SIG-M5 treated with dmso at 0.1 percent for 504 hours (cell line): ENCODE results near the gene QRFP.

ENCODE experiments used
- DNase-seq: peaks from one replicate; lab custom pipeline; 2025; ENCODE audit not compliant: unreplicated experiment; lab: John Stamatoyannopoulos, UW

The QRFP gene

DNA sequence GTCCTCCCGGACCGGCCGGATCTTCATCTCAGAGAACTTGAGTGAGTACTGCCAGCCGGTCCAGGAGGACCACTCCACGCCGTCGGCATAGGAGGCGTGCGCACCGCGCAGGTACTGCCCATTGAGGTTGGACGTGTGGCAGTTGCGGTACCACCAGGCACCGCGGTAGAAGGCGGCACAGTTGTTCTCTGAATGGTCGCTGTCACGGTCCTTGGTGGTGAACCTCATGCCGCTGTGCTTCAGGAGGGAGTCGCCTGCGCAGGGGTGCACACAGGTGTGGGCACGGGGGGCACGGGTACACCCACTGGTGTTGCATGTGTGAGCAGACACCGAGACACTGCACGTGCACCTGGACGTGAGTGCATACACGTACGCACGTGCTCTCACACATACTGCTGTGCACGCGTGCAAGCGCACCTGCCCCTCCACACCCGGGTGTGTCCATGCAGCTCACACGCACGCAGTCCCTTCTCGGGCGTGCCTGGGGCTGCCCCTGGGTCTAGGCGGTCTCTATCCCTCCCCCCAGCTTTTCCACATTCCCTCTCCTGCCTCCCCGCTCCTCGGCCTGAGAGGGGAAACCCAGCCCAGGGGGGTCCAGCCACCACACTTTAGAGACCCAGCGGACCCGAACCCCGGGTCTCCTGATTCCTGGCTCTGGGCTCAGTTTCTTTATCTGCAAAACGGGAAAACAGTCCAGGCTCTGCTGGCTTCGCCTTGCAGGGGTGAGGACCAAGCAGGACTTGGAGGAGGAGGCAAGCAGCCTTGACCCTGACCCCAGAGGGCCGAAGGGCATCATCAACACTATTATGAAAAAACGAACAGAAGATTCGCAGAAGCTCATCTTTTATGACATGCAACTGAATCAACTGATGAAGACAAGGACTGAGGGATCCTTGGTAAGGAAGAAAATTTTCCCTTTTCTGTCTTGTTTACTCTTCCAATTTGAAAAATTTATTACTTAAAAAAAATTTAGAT lies 7.7 kb upstream of the QRFP start:
- no peak for DNase-seq

DNA sequence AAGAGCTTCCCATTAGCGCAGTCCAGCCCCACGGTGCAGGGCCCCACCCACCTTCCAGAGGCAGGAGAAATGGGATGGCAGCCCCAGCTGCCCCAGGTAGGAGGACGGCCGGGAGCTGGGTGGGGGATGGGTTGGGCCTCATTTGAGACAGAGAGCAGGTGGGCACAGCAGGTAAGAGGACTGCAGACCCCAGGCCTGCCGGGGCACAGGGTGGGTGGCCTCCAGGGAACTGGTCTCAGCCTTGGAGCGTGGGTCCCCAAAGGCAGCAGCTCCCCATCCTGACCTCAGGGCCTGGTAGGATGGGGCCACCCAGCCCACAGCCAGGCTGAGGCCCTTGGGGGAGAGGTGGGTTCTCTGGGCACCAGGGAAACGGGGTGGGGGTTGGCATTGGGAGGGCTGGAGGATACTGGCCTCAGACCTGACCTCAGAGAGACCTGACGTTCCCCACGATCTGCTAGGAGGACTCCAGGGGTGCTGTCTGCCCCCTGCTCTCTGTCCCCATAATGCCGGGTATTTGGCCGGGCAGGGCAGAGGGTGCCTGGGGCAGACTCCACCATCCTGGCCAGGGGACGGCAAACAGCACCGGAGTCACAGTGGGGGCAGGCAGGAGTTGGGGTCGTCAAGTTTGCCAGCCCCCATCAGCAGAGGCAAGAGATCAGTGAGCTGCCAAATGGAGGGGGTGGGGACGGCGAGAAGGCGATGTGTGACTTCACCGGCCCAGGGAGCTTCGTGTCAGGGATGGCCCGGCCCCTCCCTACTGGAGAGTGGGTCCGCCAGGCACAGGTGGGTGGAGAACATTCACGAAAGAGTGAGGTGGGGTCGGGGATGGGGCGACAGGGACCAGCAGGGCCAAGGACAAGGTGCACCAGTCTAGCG lies 6.8 kb upstream of the QRFP start:
- no peak for DNase-seq

DNA sequence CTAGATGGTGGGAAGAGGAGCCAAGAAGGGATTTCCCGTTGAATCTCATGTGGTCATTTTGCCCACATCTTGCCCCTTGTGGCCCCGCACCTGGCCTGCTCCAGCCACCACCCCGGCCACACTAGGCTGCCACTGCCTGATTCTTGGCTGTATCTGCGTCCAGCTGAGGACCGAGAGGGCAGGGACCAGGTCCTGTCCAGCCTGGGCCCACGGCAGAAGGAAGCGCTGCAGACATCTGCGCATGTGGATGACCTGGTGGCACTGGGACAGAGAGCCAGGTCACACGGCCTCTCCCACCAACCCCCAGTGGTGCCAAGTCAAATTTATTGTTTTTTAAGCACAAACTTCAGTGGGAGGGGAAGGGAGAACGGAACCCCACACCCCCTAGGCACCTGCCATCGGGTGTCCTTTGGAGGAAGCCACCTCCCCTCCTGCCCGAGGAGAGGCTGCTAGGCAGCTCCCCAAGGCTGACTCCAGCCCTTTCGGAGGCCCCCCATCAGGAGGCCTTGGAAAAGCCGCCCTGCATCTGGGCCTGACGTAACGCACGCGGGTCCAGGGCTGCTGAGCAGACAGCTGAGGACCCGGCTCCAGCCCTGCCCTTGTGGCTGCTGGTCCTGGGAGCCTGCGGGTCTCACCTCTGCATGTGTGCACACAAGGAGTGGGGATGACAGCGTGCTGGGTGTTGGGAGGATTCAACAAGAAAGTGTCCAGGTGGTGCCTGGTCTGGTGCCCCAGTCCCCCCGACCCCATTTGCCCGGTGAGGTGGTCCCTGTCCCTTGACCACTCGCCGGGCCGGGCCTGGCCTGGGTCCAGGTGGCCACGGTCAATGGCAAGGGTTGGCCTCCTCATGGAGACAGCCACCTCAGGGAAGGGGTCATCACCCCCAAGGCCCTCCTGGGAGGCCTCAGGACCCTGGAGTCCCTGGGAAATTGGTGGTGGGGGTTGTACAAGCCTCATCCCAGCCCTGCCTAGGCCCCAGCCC lies 5.9 kb upstream of the QRFP start:
- no peak for DNase-seq

DNA sequence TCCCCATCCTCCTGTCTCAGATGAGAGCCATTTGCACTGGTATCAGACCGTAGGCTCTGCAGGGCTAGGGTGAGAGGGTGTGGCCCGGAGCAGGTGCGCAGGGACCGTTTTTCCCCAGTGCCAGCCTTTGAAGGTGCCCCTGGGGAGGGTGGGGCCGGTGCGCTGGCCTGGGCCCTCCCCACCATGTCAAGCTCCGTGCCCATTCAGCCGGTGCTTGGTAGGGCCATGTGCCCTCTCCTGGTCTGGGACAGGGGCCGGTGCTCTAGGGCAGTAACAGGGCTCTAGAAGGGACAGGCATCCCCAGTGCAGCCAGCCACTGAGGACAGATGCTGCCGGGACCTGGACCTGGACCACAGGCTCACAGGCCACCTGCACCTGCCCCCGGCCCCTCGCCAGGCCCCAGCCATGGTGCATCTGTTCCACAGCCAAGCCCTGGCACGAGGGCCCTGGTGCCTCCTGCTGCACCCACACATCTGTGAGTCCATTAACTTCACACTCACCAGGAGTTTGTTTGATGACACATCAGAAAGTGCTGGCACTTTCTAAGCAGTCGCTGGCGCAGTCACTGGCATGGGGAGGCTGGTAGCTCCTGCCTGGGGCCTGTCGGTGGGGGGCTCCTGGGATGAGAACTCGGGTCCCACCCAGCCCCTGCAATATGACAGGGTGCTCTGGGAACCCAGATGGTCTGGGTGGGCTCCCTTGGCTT lies 5.0 kb upstream of the QRFP start:
- DNase-seq, result no peak

DNA sequence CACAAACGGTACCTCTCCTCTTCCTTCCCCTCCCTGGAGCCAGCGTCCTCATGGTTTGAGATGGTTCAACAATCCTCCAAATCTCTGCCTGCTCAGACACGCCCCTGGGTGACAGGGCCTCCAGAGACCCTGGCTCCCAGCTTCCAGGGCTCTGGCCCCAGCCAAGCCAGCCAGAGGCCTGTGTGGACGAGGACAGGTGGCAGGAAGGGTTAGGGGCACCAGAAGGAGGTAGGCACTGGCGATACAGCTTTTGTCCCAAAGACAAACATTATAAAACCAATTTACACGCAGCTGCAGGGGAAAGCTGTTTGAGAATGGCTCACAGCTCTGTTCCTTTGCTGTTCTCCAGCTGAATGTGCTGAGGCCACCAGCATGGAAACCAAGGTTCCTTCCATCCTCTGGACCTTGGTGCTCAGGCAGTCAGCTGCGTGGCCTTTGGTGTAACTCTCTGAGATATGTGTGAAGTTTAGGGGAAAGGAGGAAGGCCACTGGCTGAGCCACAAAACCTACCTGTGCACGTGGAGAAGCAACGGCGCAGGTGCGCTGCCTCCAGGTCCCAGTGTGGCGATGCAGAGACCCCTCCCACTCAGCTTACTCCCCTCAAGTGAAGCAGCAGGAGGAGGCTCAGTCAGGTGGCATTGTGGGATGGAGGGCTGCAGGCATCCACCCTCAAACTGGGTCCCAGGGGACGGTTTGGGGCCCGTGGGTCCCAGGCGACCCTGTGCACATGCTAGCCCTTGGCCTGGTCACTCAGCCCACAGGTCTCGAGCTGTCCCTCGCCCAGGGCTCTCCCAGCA lies 4.3 kb upstream of the QRFP start:
- no peak for DNase-seq

DNA sequence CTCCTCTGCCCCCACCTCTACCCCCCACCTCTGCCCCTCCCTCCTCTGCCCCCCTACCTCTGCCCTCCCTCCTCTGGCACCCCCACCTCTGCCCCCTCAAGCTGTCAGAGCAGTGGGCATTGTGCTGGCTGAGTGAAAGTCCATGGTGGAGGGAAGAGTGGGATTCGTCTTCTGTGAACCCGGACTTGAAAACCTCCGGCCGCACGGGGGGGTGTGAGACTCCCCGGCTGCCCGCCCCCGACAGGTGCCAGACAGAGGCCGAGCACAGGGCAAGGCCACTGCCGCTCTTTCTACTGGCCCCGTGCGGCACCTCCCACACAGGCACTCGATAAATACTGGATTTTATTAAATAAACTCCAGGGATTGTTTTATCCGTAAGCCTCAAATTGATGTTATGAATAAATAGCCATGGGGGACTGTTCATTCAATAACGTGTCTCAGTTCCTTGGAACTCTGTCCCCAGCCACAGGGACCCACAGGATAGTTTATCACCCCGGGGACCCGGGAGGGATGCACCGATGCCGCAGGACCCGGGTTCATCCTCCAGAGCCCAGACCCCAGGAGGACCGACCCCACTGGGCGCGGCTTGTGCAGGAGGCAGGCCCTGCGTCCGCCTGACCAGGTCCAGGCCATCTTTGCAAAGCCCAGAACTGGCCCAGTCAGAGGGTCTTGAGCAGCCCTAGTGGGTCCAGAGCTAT lies 2.6 kb upstream of the QRFP start:
- DNase-seq, result no peak

DNA sequence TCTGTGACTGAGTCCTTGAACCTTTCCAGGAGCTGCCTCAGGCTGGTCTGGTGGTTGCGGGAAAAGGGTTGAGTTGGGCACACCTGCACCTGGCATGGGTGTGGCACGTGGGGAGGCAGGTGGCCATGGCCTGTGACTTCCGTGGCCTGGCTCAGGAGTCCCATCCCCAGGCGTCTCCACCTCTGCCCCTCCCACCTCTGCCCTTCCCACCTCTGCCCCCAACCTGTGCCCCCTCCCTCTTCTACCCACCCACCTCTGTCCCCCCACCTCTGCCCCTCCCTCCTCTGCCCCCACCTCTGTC lies 1.9 kb upstream of the QRFP start:
- DNase-seq, result no peak

DNA sequence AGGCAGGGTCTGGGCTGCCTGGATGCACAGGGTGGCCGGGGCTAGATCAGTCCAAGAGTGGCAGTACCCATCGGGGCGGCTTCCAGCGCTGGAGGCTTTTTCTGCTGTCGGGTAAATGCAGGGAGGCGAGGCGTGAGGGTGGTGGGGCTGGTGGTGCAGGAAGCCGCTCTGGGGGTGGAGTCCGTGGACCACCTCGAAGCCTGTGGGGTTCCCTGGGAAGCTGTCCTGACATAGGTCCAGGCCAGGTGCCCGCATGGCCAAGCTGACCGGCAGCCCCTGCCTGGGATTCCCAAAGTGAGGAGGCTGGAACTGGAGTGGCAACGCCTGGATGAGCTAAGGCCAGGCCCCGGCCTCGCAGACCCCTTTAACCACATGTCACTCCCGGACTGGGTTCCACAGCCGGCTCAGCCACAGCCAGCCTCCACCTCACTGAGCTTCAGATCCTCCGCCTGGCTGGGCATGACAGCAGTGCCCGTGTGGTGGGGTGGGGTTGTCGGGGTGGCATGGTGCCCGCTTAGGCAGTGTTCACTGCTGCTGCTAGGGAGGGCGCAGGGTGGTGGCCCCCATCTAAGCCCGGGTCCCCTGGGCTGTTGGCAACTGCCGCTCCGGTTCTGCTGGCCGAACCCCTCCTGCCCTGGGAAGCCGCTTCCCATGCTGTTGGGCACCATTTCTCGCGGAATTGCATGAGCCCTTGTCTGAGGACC lies 1.4 kb upstream of the QRFP start:
- DNase-seq, result no peak

DNA sequence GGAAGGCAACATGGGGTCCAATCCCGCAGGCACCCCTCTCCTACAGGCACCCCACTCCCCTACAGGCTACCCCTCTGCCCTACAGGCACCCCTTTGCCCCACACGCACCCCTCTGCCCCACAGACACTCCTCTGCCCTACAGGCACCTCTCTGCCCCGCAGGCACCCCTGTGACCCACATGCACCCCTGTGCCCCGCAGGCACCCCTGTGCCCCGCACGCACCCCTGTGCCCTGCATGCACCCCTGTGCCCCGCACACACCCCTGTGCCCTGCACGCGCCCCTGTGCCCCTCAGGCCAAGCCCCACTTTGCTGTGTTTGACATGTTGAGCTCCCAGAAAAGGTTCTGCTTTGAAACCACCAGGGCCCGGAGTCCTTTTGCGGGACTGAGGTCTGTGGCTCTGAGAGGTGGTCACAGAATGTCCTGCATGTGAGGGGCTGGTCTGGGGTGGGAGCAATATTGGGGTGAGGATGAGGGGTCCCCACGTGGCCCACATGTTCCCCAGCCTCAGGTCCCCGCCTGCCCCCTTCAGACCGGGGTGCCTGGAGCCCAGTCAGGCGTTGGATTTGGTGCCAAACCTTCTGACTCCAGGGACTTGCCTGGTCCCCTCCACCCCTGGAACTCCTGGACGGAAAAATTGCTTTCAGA lies 616 bp upstream of the QRFP start:
- DNase-seq, result no peak

DNA sequence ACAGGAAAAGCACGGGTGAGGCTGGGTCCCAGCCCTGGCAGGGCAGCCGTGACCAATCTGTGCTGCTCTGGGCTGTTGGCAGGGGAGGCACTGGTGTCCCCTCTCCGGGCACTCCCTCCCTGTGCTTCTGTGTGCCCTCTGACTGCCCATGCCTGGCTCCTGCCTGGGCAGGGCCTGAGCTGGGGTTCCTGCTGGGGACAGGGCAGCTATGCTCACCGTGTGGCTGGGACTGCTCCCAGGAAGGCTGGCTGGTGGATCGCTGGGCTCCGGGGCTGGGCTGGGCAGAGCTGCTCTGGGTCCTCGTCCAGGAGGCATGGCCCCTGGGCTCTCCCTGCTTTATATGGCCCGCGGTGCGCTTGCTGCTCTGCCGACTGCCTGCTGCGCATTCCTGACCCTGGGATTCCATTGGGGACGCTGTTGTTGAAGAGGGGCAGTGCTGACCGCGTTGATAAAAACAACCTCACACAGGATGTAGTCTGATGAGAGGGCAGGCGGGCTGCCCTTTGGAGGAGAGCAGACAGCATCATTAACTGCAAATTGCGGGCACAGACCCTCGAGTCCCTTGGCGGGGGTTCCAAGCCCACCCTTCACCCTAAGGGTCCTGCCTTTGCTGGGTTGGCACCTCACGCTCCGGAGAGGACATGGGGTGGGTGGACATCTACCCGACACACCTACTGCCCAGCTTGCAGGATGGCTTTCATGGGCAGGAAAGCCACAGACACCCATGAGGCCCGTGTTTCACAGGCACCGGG lies 955 bp downstream of the QRFP start:
- no peak for DNase-seq

DNA sequence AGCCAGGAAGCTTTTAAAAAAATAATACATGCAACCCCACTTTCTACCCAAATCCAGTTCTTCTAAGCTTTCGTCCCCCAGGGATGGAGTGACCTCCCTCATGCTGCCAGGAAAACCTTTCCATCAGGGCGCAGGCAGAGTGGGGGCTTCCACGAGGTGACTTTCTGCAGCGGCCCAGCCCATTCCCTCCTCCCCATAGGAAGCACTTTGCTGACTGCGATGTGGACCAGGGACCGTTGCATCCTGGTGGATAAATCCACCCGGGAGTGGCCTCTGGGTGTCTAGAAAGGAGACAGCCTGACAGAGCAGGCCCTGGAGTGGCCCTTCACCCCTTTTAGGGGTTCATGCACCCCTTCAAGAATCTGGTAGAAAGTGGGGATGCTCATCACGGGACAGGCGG lies 1.6 kb downstream of the QRFP start:
- DNase-seq, result no peak

DNA sequence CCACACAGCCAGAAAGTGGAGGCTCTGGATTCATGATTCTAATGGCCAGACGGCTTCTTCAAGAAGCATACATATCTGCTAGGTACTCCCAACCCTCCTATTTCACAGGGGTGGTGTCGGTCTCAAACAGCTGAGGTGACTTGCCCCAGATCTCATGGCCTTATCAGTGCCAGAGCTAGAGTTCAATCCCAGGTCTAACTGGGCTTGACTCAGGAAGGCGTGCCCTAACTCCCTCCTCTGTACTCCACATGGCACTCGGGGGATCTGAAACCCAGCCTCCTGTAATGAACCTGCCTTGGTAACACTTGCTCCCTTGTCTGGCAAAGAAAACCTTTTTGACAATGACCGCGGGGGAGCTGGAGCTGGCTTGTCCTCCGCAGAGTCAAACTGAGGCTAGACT lies 2.1 kb downstream of the QRFP start:
- no peak for DNase-seq

DNA sequence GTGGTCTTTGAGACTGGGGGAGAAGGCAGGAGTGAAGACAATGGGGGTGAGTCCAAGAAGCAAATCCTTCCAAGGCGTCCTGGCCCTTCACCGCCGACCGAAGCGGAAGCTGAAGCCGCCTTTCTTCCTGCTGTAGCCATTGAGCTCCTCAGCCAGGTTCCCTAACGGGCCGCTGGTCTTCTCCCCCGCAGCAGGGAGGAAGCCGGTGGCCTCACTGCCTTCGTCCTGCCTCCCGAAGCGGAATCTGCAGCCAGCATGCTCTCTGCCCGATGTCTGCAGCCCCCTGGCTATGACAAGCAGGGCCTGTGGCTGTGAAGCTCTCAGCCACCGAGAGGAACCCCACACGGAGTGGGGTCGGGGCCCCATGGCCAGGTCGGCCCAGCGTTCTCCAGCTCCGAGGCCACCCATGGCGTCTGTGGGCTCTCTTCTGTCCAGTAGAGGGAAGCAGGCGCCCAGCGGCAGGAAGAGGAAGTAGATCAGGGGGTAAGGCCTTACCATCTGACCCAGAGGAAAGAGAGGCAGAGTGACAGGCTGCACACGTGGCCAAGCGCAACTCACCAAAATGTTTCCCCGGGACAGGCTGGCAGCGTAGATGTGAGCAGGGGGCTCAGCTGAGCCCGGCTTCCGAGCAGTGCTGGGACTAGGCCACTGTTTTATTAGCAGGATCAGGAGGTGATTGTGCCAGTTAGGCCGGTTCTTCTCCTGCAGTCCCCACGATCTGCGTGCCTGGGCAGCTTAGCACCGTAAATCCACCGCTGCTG lies 3.1 kb downstream of the QRFP start:
- DNase-seq, result peak; percentile 36

DNA sequence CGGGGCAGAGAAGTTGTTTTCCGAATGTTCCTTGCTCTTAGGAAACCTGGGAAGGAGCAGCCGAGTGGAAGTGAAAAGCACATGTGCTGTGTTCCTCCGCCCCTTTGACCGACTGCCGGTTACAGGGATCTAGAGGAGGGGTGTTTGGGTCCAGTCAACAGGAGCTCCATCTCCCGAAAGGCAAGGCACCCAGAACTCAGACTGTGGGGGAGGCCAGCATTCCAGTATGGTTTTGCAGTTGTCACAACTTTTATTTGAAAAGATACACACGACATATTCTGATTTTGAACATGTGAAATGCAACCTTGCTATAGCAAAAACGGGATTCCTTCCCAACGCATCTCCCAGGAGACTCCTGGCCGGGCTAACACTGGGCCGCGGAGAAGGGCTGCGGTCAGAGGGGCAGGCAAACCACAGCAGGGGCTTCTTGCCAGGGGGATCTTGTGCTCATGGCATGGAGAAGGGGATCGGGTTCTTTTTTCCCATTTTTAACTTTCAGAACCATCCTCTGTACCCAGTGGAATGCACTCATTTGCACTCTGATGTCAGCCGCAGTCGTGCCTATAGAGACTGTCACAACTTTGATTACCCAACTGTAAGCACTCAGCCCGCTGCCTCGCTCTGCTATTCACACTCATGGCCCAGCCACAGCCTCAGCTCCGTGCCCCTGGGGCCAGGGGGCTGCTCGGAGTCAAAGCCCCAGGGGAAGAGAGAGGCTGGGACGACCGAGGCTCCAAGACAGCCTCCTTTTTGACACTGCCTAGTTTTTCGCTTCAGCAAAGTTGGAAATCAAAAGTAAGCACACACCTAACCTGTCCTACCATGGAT lies 3.9 kb downstream of the QRFP start:
- no peak for DNase-seq

DNA sequence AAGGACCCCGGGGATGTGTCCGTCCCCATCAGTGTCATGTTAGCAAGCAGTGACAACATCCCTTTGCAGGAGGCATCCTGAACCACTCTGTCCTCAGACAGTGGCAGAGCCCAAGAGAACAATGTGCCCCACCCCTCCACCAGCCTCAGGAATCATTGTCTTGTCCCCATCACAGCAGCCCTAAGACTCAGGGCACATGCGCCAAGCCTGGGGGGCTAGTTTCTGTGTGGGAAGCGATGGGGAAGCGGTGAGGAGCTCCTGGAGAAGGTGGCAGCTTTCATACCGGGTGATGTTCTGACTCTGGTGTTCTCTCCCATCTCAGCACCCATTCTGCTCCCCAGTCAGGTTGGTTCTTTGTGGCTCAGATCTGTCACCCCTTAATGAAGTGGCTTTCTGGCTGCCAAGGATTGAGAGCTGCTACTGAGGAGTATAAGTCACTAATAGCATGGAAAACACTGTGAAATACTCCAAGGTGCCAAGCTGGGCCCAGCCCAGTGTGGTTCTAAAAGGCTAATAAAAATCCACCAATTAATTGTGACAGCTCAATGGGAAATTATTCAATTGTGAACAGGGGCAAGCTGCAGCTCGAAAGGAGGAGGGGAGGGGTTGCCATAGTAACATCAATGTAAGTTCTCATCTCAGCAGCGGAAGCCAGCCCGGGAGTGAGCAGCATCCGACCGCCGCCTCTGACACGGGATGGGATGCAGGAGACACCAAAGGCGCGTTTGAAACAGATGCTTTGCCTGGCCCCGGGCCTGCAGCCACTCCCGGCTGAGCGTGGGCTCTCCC lies 4.7 kb downstream of the QRFP start:
- DNase-seq, result no peak
